ENCODE measurements around the gene PEPD.

DNA sequence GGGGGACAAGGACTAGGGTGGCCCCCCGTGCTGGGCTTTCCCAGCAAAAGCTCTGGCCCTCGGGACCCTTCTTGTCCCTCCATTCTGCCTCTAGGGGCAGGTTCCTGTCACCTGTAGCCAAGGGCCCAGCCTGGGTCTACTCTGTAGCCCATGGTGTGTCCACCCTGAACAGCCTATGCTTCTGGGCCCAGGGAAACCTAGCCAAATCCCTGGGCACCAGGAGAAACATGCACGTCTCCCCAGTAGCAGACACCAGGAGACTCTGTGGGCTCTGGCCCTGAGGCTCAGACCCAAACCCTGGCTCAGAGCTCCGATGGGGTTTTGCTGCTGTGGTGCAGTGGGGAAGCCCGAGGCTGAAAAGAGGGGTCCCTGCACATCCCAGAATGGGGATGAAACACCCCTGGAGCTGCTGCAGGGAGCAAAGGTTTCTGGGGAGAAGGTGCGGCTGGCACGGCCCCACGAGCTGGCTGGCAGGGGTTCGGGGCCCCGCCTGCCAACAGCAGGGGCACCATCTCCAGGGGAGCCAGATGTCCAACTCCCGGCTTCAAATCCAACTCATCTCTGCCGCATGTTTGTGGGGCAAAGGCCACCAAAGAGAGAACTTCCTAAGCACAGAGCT is 129.9 kb downstream of the PEPD start:
- no peak for TF ChIP-seq EGR1 (IDR thresholded peaks at IDR 0.05; ENCODE audit: low read depth in 2 of 2)
- TF ChIP-seq, protein P1, sequence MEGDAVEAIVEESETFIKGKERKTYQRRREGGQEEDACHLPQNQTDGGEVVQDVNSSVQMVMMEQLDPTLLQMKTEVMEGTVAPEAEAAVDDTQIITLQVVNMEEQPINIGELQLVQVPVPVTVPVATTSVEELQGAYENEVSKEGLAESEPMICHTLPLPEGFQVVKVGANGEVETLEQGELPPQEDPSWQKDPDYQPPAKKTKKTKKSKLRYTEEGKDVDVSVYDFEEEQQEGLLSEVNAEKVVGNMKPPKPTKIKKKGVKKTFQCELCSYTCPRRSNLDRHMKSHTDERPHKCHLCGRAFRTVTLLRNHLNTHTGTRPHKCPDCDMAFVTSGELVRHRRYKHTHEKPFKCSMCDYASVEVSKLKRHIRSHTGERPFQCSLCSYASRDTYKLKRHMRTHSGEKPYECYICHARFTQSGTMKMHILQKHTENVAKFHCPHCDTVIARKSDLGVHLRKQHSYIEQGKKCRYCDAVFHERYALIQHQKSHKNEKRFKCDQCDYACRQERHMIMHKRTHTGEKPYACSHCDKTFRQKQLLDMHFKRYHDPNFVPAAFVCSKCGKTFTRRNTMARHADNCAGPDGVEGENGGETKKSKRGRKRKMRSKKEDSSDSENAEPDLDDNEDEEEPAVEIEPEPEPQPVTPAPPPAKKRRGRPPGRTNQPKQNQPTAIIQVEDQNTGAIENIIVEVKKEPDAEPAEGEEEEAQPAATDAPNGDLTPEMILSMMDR (IDR thresholded peaks at IDR 0.05; ENCODE audit: low read depth, low read length, missing input control) = no peak
- TF ChIP-seq, protein P2, sequence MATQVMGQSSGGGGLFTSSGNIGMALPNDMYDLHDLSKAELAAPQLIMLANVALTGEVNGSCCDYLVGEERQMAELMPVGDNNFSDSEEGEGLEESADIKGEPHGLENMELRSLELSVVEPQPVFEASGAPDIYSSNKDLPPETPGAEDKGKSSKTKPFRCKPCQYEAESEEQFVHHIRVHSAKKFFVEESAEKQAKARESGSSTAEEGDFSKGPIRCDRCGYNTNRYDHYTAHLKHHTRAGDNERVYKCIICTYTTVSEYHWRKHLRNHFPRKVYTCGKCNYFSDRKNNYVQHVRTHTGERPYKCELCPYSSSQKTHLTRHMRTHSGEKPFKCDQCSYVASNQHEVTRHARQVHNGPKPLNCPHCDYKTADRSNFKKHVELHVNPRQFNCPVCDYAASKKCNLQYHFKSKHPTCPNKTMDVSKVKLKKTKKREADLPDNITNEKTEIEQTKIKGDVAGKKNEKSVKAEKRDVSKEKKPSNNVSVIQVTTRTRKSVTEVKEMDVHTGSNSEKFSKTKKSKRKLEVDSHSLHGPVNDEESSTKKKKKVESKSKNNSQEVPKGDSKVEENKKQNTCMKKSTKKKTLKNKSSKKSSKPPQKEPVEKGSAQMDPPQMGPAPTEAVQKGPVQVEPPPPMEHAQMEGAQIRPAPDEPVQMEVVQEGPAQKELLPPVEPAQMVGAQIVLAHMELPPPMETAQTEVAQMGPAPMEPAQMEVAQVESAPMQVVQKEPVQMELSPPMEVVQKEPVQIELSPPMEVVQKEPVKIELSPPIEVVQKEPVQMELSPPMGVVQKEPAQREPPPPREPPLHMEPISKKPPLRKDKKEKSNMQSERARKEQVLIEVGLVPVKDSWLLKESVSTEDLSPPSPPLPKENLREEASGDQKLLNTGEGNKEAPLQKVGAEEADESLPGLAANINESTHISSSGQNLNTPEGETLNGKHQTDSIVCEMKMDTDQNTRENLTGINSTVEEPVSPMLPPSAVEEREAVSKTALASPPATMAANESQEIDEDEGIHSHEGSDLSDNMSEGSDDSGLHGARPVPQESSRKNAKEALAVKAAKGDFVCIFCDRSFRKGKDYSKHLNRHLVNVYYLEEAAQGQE (IDR thresholded peaks at IDR 0.05) = no peak
- no peak for TF ChIP-seq YY1 (IDR thresholded peaks at IDR 0.05)
- TF ChIP-seq TAF1 (conservative IDR thresholded peaks at IDR 0.05) = no peak
- no peak for TF ChIP-seq GABPA (IDR thresholded peaks at IDR 0.05 in 1 of 2, conservative IDR thresholded peaks at IDR 0.05 in 1 of 2)
- TF ChIP-seq, protein P3, sequence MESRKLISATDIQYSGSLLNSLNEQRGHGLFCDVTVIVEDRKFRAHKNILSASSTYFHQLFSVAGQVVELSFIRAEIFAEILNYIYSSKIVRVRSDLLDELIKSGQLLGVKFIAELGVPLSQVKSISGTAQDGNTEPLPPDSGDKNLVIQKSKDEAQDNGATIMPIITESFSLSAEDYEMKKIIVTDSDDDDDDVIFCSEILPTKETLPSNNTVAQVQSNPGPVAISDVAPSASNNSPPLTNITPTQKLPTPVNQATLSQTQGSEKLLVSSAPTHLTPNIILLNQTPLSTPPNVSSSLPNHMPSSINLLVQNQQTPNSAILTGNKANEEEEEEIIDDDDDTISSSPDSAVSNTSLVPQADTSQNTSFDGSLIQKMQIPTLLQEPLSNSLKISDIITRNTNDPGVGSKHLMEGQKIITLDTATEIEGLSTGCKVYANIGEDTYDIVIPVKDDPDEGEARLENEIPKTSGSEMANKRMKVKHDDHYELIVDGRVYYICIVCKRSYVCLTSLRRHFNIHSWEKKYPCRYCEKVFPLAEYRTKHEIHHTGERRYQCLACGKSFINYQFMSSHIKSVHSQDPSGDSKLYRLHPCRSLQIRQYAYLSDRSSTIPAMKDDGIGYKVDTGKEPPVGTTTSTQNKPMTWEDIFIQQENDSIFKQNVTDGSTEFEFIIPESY (IDR thresholded peaks at IDR 0.05) = peak; percentile 50
- TF ChIP-seq, protein P4, sequence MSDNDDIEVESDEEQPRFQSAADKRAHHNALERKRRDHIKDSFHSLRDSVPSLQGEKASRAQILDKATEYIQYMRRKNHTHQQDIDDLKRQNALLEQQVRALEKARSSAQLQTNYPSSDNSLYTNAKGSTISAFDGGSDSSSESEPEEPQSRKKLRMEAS (IDR thresholded peaks at IDR 0.05) = no peak
- no peak for TF ChIP-seq FOXA1 (IDR thresholded peaks at IDR 0.05)
- no peak for TF ChIP-seq NR2F2 (IDR thresholded peaks at IDR 0.05)

All from liver (tissue), 3 donors.